DMS79 (cell line): ENCODE results near the gene UGT1A6.

Experiments used
- DNase-seq: peaks from one replicate; lab custom pipeline; 2025; lab: John Stamatoyannopoulos, UW

The UGT1A6 gene

DNA sequence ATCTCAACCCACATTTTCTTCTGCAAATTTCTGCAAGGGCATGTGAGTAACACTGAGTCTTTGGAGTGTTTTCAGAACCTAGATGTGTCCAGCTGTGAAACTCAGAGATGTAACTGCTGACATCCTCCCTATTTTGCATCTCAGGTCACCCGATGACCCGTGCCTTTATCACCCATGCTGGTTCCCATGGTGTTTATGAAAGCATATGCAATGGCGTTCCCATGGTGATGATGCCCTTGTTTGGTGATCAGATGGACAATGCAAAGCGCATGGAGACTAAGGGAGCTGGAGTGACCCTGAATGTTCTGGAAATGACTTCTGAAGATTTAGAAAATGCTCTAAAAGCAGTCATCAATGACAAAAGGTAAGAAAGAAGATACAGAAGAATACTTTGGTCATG is 75.4 kb downstream of the UGT1A6 start:
- no peak for DNase-seq

DNA sequence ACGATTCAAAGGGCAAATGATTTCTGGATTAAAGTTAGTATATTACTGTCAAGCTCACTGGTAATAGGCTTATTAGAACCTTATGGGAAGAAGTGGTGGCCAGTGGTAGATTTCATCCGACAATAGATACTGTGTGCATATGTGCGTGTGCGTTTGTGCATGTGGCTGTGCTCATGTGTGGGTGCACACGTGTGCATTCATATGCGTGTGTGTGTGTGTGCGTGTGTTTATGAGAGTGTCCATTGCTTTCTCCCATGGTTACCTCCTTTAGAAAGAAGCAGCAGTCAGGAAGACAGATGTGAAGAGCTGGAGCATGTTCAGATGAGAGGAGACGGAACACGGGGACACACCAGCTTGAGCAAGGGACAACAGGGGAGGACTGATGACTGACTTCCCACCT is 76.6 kb downstream of the UGT1A6 start:
- no peak for DNase-seq

DNA sequence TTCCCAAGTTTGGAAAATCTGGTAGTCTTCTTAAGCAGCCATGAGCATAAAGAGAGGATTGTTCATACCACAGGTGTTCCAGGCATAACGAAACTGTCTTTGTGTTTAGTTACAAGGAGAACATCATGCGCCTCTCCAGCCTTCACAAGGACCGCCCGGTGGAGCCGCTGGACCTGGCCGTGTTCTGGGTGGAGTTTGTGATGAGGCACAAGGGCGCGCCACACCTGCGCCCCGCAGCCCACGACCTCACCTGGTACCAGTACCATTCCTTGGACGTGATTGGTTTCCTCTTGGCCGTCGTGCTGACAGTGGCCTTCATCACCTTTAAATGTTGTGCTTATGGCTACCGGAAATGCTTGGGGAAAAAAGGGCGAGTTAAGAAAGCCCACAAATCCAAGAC is 79.5 kb downstream of the UGT1A6 start:
- DNase-seq = no peak

DNA sequence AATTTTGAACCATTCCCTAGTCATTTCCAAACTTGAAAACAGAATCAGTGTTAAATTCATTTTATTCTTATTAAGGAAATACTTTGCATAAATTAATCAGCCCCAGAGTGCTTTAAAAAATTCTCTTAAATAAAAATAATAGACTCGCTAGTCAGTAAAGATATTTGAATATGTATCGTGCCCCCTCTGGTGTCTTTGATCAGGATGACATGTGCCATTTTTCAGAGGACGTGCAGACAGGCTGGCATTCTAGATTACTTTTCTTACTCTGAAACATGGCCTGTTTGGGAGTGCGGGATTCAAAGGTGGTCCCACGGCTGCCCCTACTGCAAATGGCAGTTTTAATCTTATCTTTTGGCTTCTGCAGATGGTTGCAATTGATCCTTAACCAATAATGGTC is 79.9 kb downstream of the UGT1A6 start:
- DNase-seq = no peak

DNA sequence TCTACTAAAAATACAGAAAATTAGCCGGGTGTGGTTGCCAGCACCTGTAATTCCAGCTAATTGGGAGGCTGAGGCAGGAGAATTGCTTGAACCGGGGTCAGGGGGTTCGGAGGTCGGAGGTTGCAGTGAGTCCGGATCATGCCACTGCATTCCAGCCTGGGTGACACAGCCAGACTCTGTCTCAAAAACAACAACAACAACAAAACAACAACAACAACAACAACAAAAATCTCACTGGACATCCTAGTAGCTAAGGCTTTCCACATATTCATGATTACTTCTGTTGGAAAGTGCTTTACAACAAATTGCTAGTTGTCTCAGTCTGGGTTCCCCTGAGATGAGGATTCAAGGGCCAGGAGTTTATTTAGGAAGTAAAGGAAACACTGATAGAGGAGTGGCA is 81.2 kb downstream of the UGT1A6 start:
- no peak for DNase-seq

DNA sequence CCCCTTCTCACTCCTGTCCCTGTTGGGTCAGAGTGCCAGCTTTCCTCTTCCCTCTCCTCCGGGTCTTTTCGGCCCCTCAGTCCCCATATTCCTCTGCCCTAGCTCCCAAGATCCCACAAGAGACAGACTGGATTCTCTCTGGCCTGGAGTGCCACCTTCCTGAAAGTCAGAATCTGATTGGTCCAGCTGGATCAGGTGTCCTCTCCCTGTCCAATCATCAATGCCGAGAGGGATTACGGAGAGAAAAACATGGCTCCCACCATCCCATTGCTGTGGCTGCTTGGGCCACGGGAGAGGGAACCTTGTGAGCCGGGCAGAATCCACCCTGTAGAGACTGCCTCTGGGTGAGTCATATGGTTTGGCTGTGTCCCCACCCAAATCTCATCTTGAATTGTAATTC is 82.7 kb downstream of the UGT1A6 start:
- DNase-seq = no peak

DNA sequence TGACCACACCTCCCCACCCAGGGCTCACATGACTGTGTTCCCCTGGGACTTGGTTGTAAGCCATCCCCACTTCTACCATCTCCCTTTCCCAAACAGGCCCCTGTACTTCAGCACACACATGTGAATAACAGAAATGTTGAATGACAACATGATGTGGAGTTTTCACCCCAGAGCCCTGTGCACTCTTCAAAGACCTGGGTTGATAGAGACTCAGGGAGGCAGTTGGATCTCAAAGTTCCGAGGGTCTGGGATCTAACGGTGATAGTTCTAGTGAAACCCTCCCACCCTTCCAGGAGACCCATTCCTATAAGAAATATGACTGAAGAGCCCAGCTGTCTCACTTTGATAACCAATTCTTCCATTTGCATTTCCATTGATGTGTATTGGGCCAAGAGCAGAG is 85.3 kb downstream of the UGT1A6 start, which contains the start of gene MROH2A:
TSS of gene MROH2A (plus strand) at position 301 of the 400 bp plus-strand sequence. CDS start 1,029 bp downstream, outside the sequence.
- no peak for DNase-seq

DNA sequence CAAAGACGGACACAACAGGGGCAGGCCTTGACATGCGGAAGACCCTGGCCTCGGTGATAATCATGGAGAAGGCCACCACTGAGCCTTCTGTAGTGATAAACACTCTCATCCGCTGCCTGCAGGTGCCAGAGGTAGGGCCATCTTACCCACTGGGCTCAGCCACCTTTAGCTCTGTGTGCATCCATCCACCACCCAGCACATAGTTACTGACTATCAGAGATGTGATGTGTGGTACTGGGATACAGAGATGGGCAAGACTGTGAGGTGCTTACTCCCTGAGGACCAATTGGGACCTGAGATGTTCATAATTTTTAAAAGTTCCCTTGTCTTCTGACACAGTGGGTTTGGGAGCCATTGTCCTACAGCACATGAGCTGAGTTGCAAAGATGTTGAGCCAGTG is 87.0 kb downstream of the UGT1A6 start:
- DNase-seq = no peak

DNA sequence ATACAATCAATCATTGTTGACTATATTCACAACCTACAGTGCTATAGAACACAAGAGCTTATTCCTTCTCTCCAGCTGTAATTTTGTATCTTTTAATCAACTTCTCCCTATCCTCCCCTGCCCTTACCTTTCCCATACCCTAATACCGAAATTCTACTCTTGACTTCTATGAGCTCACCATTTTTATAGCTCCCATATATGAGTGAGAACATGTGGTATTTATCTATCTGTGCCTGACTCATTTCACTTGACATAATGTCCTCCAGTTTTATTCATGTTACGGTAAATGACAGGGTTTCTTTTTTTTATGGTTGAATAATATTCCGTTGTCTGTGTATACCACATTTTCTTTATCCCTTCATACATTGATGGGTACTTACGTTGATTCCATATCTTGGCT is 88.1 kb downstream of the UGT1A6 start:
- no peak for DNase-seq

DNA sequence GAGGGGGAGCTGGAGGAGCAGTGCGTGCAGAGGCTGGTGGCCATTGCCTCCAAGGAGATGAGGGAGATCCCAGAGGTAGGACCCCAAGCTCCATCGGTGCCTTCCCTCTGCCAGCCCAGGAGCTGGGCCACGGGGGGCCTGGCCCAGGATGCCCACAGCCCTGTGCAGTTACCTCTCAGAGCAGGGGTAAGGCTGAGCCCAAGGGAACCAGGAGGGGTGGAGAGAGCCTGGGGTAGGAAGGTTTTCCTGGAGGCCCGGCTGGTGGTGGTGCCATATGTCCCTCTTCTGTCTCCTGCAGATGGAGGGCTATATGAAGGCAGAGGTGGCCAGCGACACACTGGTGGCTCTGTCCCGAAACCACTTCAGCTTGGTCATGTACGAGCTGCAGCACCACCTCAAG is 96.9 kb downstream of the UGT1A6 start:
- no peak for DNase-seq

DNA sequence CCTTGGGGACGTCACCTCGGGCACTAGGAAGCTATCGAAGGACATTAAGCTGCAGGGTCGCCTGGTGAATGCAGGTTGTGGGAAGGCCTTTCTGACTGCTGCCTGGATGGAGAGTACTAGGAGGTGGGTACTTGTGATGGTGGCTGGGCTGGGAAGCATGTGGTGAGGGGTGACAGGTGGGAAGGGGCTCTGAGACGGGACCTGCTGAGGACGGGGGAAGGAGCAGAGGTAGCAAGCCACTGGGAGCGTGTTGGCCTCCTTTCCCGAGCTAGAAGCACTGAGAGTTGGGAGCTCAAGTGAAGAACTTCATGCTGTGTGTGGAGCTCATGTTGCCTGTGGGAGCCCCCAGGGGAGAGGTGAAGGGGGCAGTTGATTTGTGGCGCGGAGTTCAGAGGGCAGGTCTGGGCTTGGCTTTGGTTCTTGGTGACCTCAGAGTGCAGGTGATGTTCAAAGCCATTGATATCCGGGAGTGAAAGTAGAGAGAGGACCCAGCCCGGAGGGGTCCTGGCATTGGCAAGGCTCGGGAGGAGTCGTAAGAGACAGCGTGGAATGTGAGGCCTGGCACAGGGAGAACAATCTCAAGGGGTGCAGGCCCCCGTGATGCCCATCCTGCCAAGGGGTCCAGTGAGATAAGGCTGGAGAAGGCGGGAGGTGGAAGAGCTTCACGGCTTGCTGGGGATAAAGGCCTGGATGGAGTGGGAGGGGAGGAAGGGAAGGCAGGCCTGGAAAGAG is 98.6 kb downstream of the UGT1A6 start:
- no peak for DNase-seq

DNA sequence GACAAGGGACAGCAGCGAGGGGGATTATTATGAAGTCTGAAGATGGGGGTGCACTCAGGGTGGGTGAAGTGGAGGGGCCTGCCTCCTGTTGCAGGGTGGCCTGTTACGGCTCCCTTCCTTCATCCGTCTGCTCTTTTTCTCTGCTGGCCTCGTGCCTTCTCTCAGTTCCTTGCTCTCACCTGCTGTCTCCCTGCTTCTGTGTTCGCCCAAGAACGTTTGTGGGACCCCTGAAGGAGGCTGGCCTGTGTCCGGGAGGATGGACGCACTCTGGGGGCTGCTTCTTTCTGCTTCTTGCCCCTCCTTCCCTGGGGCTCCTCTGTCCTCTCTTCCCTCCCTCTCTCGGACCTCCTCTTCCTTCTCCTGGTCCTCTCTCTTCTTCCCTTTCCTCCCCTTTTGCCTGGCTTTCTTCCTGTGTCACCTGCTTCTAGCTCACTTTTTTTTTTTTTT is 99.2 kb downstream of the UGT1A6 start:
- no peak for DNase-seq

DNA sequence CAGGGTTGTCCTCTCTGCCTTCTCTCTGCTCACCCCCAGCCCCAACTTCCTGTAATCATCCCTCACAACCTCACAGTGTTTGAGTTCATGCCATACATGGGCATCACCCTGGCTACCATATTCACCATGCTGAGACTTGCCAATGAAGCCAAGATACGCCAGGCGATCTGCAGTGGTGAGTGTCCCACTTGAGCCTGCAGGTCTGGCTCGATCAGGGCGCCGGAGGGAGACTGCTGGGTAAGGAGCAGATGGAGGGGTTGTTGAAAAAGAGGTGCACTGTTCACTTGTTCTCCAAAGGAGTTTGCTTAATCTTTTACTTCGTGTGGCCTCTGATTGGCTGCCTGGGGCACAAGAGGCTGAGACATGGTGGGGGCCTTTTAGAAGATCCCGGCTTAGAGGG is 100.0 kb downstream of the UGT1A6 start:
- DNase-seq = no peak

DNA sequence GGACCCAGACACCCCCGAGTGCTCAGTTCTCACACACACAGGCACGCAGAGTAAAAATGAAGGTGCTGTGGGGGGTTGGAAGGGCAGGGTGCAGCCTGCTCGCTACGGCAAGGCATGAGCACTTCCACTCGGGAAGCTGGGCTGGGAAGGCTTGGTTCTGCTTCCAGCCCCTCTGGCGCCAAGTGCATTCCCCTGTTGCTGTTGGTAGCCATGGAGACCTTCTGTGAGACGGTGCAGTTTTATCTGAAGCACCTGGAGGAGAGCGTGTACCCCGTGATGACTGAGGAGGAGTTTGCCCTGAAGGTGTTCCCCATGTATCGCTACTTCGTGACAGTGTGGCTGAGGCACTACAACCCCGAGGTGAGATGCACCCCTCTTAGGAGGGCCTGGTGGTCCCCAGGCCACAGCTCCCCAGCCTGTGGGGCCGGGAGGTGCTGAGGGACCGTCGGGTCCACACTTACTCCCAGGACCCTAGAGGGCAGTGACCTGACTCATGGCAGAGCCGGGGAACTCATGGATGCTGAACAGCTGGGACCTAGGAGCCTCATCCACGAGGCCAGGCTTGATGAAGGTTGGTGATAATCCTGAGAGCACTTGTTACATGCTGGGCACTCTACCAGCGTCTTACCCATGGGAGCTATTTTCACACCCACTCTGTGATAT is 100.9 kb downstream of the UGT1A6 start:
- peak; percentile 81 for DNase-seq

DNA sequence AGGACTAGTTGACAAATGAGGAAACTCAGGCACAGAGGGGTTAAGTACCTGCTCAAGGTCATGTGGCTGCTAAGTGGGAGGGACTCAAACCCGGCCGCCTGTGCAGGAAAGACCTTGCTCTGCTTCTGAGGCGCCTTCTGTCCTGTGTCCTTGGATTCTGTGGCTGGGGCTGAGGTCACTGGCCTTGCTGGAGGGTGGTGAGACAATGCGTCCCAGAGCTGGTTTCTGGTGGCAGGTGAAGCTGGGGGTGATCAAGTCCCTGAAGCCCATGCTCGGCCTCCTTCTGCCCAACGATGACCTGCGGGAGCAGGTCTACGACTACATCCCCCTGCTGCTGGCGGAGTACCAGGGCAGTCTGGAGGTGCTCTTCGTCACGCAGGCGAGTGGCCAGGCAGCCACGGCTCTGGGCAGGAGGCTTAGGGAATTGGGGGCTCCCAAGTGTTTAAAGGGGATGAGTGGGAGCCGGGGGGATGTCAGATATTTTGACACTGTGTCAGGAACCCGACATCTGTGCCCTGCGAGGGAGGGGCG is 101.5 kb downstream of the UGT1A6 start:
- DNase-seq = no peak

DNA sequence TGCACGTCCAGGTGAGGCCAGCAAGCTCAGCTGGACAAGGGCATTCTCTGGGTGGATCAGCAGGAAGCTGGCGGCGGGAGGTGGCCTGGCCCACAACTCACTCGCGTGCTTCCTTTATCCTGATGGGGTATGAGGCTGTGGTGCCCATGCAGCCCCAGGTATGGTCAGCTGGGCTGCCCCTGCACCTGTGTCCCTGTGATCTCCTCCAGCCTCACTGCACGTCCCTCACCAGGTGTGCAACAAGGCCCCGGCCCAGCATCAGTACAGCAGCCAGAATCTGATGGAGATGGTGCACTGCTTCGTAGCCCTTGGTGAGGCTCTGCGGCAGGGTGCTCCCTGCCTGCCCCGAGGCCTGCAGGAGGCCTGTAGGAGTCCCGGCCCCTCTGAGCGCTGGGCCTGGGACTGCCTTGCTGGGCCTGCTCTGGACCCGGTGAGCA is 103.1 kb downstream of the UGT1A6 start:
- DNase-seq = no peak

DNA sequence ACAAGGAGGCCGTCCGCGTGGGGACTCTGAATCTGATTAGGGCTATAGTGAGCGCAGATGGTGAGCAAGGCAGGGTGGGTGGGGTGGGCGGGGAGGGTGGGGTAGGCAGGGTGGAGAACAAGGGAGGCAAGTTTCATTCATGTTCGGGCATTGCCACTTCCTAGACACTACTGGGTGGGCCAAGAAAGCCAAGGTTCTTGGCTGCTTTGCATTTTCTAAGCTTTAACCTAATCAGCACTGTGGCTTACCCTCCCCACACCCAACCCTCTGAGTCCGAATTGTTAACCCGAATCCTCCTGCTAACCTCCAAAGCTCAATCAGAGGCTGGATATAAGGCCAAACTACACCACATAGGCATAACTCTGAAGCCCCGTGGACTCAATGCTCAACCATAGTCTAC is 103.6 kb downstream of the UGT1A6 start:
- no peak for DNase-seq

DNA sequence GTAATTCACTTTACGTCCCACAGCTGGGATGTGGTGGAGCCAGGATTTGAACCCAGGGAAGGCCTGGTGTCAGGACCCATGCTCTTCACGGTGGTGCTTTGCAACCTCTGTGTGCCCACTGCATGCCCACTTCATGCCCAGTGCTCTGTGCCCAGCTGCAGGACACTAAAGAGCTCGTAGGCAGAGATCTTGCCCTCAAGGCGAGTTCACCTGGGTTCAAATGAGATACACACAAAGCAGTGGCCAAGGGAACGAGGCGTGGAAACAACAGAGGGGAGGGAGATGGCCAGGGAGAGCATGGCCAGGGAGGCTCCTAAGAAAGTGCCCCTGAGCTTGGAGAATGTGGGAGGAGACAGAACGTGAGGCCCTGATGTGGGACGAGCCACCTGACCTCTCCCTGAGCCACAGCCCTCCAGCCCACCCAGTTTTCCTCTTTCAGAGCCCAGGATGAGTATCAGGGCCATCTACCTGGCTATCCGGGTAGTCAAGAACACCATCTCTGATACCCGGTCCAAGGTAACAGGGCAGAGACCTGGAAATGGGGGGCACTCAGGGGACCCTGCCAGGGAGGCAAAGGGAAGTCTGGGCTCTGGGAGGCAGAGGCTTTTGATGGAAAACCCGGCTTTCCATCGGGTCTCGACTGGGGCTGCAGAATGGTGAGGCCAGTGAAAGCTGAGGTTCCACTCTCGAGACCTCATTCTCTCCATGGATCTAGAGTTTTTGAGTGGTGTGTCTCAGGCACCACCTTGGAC is 105.8 kb downstream of the UGT1A6 start:
- no peak for DNase-seq

DNA sequence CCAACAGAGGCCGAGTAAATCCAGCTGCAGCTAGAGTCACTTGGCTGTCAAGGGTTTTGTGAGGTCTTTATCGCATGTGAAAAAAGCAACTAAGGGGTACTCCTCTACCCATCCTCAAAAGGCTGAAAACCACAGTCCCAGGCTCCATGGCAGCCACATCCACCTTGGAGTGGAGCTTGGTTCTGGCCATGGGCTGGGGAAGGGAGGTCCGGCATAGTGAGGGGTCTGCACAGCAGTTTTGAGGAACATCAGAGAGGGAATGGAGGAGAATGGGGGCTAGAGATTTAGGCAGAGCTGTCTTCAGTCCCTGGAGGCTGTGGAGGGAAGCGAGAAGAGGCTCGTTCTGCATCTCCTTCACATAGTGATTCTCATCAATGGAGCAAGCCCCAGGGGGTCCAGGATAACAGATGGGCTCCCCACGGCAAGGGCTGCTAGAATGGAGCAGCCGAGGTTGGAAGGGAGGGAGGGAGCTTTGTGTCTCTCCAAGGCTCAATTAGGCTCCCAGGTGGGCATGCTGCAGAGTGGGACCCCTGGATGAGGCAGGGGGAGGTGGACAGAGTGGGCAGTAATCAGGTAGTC is 106.5 kb downstream of the UGT1A6 start:
- no peak for DNase-seq

DNA sequence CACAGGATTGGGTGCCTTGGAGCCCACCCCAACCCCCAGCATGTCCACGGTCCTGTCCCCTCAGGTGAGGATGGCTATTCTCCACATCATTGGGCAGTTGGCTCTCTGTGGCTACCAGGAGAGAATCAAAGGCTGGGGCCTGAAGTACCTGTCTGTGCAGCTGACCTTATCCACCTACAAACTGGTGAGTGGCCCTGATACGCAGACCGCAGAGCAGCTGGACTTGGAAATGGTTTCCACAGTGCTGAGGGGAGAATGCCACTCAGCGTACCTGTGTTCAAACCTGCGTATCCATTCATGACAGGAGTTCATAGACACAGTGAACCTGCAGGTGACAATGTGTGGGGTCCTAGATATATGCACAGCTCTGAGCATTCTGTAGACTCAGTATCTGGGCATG is 107.0 kb downstream of the UGT1A6 start:
- DNase-seq = no peak

DNA sequence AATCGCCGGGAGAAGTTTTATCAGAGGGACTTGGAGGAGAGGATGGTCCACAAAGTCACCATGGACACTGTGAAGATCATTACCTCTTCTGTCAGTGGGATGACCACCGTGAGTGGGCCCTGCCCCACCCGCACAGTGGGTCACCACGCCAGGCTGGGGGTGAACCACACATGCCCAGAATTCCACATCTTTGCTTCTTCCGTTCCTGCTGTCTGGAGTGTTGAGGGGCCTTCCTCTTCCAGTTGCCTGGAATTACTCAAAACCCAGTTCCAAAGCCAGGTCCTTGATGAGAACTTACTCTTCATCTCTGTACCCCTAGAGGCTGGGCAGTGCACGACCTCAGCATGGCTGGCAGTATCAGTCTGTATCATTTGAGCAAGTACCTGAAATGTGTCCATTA is 107.5 kb downstream of the UGT1A6 start:
- no peak for DNase-seq
